BJ (cell line): ENCODE data around the gene EBF4. TPM values are rescaled to one million over a fixed set of nuclear protein-coding genes. Genes with fewer than 3 reads are reported as not detected.

Source experiments
- CTCF ChIA-PET: fragments of 350-600 bp; formaldehyde crosslinking; extraction: SDS; loops from one replicate; lab custom pipeline; 2021; ENCODE audit warnings: antibody characterized with exemption, inconsistent platforms; lab: Yijun Ruan, JAX
- POLR2A ChIA-PET: fragments of 300-600 bp; sonication (Branson Sonifier 250); formaldehyde crosslinking; extraction: SDS; loops from one replicate; lab custom pipeline; 2021; ENCODE audit warnings: antibody characterized with exemption; lab: Charles Lee
- DNase-seq: peaks from one replicate; pipeline ENCODE4 v3.0.0-alpha.2; 2011; ENCODE audit warnings: low read depth
- H3K27me3 ChIP-seq: 2 replicates; pipeline ENCODE4 v1.6.0; 2011; ENCODE audit warnings: low read length; ENCODE audit not compliant: control insufficient read depth, insufficient read depth
- H3K36me3 ChIP-seq: 2 replicates; pipeline ENCODE4 v1.5.1; 2011; ENCODE audit warnings: low read length; ENCODE audit not compliant: control insufficient read depth, insufficient read depth
- H3K4me3 ChIP-seq: 2 replicates; pipeline ENCODE4 v1.5.1; 2011; ENCODE audit warnings: low read depth, mild to moderate bottlenecking, control low read depth, low read length
- polyA plus RNA-seq: library from polyadenylated mRNA; depleted of rRNA; stranded (reverse); fragments of >200 nt; gene quantifications from 2 replicates; pipeline ENCODE4 v1.2.3, GENCODE V29; 2011
- TF ChIP-seq, protein P1 (sequence below): IDR thresholded peaks from 2 replicates; pipeline ENCODE4 v1.5.1; 2011; ENCODE audit warnings: low read depth, mild to moderate bottlenecking, control low read depth, inconsistent platforms, low read length, moderate library complexity; ENCODE audit not compliant: insufficient read depth

EBF4 gene
- polyA plus RNA-seq, 1 experiment = 1.9 TPM

DNA sequence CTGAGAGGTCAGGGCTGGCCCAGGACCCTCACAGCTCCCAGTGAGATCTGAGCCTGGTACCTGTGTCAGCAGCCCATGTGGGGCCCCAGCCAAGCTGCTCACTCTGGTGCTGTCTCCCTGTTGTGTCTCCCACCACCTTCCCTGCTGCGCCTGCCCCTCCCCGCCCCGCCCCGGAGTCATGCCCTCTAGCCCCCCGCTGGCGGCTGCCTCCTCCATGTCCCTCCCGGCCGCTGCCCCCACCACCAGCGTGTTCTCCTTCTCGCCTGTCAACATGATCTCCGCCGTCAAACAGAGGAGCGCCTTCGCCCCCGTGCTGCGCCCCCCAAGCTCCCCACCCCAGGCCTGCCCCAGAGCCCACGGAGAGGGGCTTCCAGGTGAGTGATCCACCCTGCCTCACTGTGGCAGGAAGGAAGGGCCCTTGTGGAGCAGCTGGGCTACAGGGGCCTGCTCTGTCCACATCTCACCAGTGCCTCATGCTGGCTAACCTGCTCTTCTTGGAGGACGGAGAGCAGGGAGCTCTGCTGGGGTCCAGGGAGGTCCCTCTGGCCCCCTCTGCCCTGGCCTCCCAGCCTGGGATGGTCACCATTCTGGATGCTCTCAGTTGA is 63.0 kb downstream of the EBF4 start:
- peaks cover 22% of the 10 kb centered on the region for H3K27me3 ChIP-seq
- H3K36me3 ChIP-seq = no peaks in the 10 kb centered on the region
- no peak overlapping the region for H3K4me3 ChIP-seq
- TF ChIP-seq, protein P1, sequence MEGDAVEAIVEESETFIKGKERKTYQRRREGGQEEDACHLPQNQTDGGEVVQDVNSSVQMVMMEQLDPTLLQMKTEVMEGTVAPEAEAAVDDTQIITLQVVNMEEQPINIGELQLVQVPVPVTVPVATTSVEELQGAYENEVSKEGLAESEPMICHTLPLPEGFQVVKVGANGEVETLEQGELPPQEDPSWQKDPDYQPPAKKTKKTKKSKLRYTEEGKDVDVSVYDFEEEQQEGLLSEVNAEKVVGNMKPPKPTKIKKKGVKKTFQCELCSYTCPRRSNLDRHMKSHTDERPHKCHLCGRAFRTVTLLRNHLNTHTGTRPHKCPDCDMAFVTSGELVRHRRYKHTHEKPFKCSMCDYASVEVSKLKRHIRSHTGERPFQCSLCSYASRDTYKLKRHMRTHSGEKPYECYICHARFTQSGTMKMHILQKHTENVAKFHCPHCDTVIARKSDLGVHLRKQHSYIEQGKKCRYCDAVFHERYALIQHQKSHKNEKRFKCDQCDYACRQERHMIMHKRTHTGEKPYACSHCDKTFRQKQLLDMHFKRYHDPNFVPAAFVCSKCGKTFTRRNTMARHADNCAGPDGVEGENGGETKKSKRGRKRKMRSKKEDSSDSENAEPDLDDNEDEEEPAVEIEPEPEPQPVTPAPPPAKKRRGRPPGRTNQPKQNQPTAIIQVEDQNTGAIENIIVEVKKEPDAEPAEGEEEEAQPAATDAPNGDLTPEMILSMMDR = no peak
- CTCF ChIA-PET = interaction anchor here (0.7 to 9.2 kb wide), 25 partner anchors 9 to 260 kb away, joined by 3 to 166 read pairs (median 5); partner anchors contain the start of genes PCED1A, PTPRA and VPS16
- POLR2A ChIA-PET = no interaction called here
- DNase-seq = no peak

- POLR2A ChIA-PET = no interaction called here
- TF ChIP-seq, protein P1 = peak; percentile 87
These were observed 63.6 kb downstream of the EBF4 start for GRCh38 chr20:2756056-2756611.

DNA sequence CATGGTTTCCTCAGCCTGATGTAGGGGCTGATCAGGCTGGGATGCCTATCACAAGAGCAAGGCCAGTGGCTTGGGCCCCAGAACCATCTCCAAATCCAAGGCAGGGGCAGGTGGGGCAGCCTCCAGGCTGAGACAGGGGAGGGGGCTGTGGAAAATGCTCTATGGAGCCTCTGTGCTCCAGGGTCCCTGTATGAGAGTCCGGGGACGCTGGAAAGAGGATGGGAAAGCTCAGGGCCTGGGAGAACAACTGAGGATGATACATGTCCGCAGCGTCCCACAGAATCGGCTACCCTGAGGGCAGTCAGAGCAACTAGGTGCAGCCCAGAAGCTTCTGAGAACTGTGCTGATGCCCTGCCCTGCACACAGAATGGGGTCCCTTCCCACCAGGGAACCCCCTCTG is 64.4 kb downstream of the EBF4 start:
- H3K4me3 ChIP-seq = no peak overlapping the region
- peaks cover 19% of the 10 kb centered on the region for H3K27me3 ChIP-seq
- no peak for DNase-seq
- no peaks in the 10 kb centered on the region for H3K36me3 ChIP-seq
- ChIA-PET POLR2A (no interaction called here), CTCF (interaction anchor here (1.2 to 9.2 kb wide), 2 partner anchors 11 to 95 kb away, joined by 4 to 166 read pairs; no protein-coding TSS in a partner anchor)
- TF ChIP-seq, protein P1 = no peak

More at GRCh38 chr20:2756056-2756611, 63.6 kb downstream of the EBF4 start:
- no peak for DNase-seq
- Histone ChIP-seq H3K36me3 (no peaks in the 10 kb centered on the region), H3K27me3 (peaks cover 19% of the 10 kb centered on the region), H3K4me3 (no peak overlapping the region)
- CTCF ChIA-PET = interaction anchor here (0.7 to 9.2 kb wide), 21 partner anchors 9 to 255 kb away, joined by 3 to 166 read pairs (median 5); partner anchors contain the start of genes PCED1A and VPS16

- DNase-seq = no peak
- TF ChIP-seq, protein P1 = no peak
- ChIA-PET POLR2A (no interaction called here), CTCF (interaction anchor here (1.0 to 9.2 kb wide), 4 partner anchors 10 to 243 kb away, joined by 3 to 166 read pairs (median 4); no protein-coding TSS in a partner anchor)
- no peaks in the 10 kb centered on the region for H3K36me3 ChIP-seq
- no peak overlapping the region for H3K4me3 ChIP-seq
- H3K27me3 ChIP-seq = peaks cover 19% of the 10 kb centered on the region
These were observed 65.4 kb downstream of the EBF4 start for GRCh38 chr20:2757969-2758368.

DNA sequence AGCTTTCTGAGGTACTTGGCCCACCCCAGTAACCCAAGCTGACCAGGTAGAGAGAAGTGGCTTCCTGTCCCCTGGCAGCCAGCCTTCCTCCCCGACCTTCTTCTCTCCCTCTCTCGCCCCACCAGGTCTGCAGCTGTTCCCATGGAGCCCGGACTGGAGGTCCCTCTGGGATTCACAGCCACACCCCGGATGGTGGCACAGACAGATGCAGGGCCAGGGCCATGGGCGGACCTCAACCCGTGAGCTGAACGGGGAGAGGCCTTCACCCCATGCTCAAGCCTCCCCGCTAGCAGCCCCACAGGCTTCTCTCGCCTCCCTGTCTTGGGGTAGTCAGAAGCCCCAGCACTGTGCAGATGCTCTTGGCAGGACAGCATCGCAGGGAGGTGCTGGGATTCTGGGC is 66.6 kb downstream of the EBF4 start:
- DNase-seq = no peak
- TF ChIP-seq, protein P1 = no peak
- ChIA-PET POLR2A (no interaction called here), CTCF (interaction anchor here (0.8 to 2.5 kb wide), 4 partner anchors 93 to 283 kb away, joined by 3 to 9 read pairs (median 3); no protein-coding TSS in a partner anchor)
- Histone ChIP-seq H3K27me3 (peaks cover 9% of the 10 kb centered on the region), H3K4me3 (no peak overlapping the region), H3K36me3 (no peaks in the 10 kb centered on the region)
